Skin of body (tissue), 2 donors: ENCODE measurements around the gene GPC1. TPM values are rescaled to one million over a fixed set of nuclear protein-coding genes. Genes with fewer than 3 reads are reported as not detected.
A peak's percentile ranks its signal among the peaks of the same experiment; 100 is the strongest.

Experiments used
- DNase-seq: peaks from one replicate; lab custom pipeline; 2025; lab: John Stamatoyannopoulos, UW
- total RNA-seq: library from RNA; depleted of rRNA; stranded (reverse); fragments of >200 nt; gene quantifications from one replicate; pipeline ENCODE4 v1.2.3, GENCODE V29; 2014

Gene GPC1
- total RNA-seq, 1 donor from 2014 or later, result 25.4 TPM

DNA sequence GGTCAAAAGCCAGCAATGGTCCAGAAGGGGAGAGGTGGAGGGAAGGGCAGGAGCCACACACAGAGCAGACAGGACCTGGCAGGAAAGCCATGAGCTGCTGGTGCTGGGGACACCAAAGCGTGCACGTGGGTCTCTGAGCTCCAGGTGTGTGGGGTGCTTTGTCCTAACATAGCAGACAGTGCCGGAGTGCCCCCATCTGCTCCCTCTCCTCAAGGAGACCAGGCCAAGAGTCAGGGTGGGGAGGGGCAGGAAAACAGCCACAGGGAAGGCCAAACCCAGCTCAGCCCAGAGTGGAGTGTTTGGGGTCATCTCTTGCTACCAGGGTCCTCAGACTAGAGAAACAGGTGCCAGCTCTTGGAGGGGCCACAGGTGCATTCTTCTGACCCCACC lies 4.2 kb upstream of the GPC1 start:
- no peak for DNase-seq

DNA sequence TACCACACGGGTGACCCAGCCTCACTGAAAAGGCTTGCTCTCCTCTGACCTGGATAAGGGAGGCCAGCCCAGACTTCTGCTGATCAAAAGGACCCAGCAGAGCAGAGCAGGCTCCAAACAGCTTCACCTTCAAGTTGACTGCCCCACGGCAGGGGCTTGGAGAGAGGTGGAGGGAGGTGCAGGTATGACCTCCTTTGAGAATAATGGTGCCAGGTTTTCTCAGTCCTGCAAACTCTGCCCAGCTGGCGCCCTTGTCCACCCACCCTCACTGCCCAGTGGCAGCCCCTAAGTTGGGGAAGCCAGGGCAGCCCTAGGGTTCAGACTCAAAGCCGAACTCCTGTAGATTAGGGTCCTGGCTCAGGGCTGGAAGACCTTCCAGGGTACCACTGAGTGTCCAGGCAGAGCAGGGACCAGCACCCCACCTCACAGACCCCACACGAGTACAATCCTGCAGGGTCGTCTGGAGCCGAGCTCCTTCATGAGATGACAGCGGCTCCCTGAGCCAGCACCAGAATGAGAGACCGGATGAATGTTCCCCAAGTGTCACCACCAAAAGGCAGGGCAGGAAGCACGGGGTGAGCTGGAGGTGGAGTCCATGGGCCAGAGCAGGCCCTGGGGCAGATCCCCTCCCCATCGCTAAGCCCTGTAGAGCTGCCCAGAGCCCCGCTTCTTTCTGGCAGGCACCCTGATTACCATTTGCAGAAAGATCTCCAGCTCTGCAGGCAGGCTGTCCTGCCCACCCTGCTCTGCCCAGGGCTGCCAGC lies 3.6 kb upstream of the GPC1 start:
- no peak for DNase-seq

- no peak for DNase-seq
Measured at GRCh38 chr2:240432430-240432819, 3.0 kb upstream of the GPC1 start.

DNA sequence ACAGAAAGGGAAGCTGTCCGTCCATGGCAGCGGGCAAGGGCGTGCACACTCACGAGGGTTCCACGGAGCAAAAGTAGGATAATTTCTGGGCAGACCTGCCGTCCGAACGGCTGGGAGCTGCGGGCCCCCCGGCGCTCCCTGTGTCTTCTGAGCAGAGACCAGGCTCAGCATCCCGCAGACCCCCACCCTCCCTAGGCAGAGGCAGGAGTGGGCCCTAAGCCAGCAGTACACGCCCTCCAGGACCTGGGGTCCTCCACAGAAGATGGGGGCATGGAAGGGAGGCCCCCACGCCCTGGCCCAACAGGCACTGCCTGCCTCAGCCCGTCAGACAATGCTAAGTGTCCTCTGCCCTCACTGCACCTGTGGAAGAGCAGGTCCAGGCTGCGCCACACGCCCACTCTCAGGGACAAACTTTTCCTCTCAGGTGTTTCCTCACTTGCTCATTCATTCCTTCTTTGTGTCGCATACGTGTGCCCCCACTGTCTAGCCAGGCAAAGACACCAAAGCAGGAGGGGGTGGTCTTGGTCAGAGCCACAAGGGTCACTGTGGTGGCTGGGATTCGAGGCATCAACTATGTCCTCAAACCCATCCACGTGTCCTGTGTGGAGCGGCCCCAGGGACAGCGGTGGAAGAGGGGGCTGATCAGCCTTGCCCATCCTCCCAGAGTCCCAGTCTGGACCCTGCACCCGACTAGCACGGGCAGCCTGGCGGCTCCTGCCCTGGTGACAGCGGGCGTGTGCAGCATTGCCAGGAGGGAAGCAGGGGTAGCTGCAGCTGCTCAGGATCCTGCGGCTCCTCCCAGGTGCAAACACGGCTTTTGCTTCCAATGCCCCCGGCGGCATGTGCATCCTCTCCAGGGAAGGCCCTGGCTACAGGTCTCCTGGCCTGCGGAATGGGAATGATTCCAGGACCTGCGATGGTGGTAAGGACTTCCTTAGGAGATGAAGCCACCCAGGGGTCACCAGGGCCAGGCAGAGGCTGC lies 2.4 kb upstream of the GPC1 start:
- DNase-seq, result no peak

GRCh38 chr2:240433973-240434727 lies 1.3 kb upstream of the GPC1 start:
- DNase-seq, result peak; percentile 18

- peak; percentile 81 for DNase-seq
Measured at GRCh38 chr2:240434728-240435456, 571 bp upstream of the GPC1 start.

GRCh38 chr2:240435948-240436682 lies 652 bp downstream of the GPC1 start:
- no peak for DNase-seq

DNA sequence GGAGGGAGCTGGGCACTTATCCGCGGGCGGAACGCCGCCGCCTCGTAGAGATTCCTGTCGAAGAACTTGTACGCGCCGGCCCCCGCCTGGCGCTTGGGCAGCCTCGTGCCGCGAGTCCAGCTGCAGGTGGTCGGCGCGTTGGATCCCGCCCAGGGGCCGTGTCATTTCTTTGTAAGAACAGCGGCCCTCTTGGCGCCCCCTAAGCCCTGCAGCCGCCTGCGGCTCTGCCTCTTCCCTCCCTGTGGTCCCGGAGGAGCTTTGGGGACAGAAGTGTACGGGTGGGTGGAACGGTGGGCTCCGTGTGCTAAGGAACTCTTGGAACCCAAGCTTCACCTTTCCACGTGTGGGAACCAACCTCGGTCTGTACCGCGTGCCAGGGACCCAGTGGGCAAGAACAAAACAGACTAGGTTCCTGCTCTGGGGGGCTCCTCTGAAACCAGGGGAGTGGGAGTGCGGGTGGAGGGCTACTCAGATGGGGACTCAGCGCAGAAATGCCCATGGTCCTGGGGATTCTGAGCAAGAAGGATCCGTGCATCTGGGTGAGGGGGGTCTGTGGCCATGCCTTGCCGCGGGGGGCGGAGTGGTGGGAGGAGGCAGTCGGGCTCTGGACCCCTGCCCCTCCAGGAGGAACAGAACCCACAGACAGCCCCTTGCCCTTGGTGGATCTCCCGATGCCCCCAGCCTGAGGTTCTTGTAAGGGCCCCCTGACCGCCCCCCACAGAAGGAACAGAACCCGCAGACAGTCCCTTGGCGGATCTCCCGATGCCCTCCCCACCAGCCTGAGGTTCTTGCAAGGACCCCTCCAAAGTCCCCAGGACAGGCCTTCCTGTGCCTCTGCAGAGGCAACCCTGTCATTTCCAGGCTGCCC lies 1.5 kb downstream of the GPC1 start:
- DNase-seq, result no peak

DNA sequence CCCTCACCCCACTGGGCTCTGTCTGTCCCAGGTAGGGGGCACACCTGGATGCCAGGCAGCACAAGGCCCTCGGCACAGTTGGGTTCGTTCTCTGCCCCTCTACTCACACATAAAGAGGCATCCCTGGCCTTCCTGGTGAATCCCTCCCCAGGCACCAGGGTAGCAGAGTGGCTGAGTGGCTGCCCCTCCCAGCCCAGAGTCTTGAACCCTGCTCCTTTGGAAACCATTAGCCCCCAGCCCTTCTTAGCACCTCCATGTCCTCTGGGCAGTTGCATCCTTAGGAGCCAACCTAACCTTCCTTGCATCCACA lies 2.0 kb downstream of the GPC1 start:
- no peak for DNase-seq

DNA sequence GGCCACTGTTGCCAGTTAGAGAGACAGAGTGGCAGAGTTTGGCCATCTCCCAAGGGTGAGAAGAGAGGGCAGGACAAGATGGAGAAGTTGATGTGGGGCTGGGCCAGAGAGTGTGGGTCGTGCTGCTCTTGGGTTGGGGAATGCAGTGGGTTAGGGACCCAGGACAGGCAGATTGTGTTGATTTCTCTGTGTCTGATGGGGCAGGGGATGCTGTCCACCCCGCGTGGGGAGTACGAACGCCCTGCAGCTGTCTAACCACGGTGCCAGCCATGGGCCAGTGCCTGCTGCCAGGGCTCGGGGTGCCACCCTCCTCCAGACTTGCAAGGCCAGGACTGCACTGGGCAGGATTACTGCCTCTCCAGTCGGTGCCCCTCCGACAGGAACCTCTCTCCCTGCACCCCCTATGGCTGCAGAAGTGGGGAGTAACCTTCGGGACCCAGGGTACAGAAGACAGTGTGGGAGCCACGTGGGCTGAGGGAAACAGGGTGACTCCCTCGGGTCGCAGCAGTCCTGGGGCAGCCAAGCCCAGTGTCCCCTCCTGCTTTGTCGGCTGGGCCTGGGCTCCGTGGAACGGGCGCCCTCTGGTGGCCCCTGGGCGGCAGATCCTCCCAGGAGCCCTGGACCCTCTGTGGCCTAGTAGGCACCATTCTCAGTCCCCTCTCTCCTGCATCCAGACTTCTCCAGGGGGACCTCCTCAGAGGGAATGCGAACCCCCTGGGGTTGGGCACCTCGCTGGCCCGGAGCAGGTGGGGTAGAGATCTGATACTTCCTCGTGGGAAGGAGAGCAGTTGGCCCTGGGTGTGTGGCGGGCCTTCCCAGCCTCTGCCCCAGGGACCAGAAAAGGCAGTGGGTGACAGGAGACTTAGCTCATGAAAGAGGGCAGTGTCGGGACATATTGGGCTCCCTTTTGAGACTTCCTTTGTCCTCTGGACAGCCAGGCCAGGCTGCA lies 2.7 kb downstream of the GPC1 start:
- peak; percentile 22 for DNase-seq

- no peak for DNase-seq
Measured at GRCh38 chr2:240438810-240439697, 3.6 kb downstream of the GPC1 start.

DNA sequence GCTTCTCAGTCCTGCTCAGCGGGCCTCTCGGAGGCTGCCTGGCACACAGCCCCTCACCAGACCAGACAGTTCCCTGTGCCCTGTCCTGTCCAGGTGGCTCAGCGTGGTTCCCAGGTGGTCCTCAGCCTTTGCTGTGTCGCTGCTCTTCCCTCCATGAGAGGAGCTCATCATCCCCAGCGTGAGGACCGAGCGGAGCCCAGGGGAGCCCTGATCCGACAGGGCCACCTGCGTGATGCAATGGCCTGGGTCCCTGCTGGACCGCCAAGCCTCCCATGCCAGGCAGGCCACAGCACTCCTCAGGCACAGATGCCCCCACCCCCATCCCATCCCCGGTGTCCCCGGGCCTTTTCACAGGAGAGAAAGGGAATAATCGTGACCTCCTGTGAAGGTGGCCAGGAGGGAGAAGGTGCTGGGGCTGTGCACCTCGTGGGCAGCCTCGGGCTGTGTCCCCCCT lies 4.3 kb downstream of the GPC1 start:
- no peak for DNase-seq

- no peak for DNase-seq
Measured at GRCh38 chr2:240440251-240440650, 4.8 kb downstream of the GPC1 start.

GRCh38 chr2:240440704-240441320 lies 5.3 kb downstream of the GPC1 start:
- DNase-seq, result no peak

DNA sequence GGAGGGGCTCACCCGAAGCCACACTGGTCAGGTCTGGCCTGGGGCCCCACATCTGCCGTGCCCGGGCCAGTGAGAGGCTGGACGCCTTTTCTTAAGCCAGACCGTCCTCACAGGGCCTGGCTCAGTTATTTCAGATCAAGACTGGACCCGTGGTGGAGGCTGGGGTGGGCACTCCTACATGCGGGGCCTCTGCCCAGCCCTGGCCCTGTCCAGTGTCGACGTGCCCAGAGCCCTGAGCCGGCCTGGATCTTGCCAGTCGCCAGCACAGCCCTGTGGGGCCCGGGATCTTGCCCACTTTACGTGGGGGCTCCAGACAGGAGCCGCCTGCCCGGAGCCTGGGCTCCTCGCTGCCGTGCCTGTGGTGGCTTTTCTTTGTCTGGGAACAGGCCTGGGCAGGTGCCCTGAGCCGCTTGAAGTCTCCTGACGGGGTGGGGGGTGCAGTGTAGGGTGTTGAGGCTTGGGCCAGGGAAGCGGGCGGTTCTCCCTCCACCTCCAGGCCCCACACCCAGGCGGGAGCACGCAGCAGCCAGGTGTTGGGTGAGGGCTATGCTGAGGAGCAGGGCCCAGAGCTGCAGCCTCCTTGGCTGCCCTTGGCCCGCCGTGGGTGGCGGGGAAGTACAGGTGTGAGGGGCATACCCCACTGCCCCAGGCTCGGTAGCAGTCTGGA lies 6.0 kb downstream of the GPC1 start:
- no peak for DNase-seq

GRCh38 chr2:240441993-240442411 lies 6.5 kb downstream of the GPC1 start:
- DNase-seq, result no peak
